Stimulated activated memory B cell treated with anti-CD40 and anti-IgM and Interleukin-4, amounts not matched to agents 10 μg/mL and 1 μg/mL and 100 μg/mL, for 72 hours (primary cell): Measurements from ENCODE around the gene ZNF619.

Experiments used
- ATAC-seq: fragments of 150-1000 bp; cut with Tn5 transposase; 2 replicates; pipeline ENCODE4 v1.10.0; 2021
- H3K27ac Mint-ChIP-seq: one replicate; pipeline ENCODE4 v1.8.0; 2022; ENCODE audit warnings: mild to moderate bottlenecking, mixed read lengths
- H3K27me3 Mint-ChIP-seq: one replicate; pipeline ENCODE4 v1.8.0; 2022; ENCODE audit warnings: mixed read lengths
- H3K36me3 Mint-ChIP-seq: one replicate; pipeline ENCODE4 v1.8.0; 2022; ENCODE audit warnings: mixed read lengths
- H3K4me1 Mint-ChIP-seq: one replicate; pipeline ENCODE4 v1.8.0; 2022; ENCODE audit warnings: mixed read lengths
- H3K4me3 Mint-ChIP-seq: one replicate; pipeline ENCODE4 v1.8.0; 2022; ENCODE audit warnings: mild to moderate bottlenecking, moderate library complexity, mixed read lengths
- H3K9me3 Mint-ChIP-seq: one replicate; pipeline ENCODE4 v1.8.0; 2022; ENCODE audit warnings: mixed read lengths

ZNF619 gene

GRCh38 chr3:40502034-40502433 is 25.1 kb downstream of the ZNF619 start:
- H3K4me3 Mint-ChIP-seq: no peak overlapping the region
- H3K4me1 Mint-ChIP-seq: peaks cover 13% of the 10 kb centered on the region
- H3K9me3 Mint-ChIP-seq: peaks cover 2% of the 10 kb centered on the region

GRCh38 chr3:40504636-40505430 is 27.9 kb downstream of the ZNF619 start:
- Mint-ChIP-seq H3K27ac (peak overlapping the region; percentile 90), H3K9me3 (no peaks in the 10 kb centered on the region), H3K36me3 (peaks cover 14% of the 10 kb centered on the region), H3K4me3 (peak overlapping the region; percentile 89), H3K4me1 (peaks cover 27% of the 10 kb centered on the region), H3K27me3 (no peaks in the 10 kb centered on the region)
- no peak for ATAC-seq

More at GRCh38 chr3:40502034-40502433, 25.1 kb downstream of the ZNF619 start:
- H3K27me3 Mint-ChIP-seq: no peaks in the 10 kb centered on the region
- no peak overlapping the region for H3K27ac Mint-ChIP-seq
- peaks cover 10% of the 10 kb centered on the region for H3K36me3 Mint-ChIP-seq
- ATAC-seq: no peak

DNA sequence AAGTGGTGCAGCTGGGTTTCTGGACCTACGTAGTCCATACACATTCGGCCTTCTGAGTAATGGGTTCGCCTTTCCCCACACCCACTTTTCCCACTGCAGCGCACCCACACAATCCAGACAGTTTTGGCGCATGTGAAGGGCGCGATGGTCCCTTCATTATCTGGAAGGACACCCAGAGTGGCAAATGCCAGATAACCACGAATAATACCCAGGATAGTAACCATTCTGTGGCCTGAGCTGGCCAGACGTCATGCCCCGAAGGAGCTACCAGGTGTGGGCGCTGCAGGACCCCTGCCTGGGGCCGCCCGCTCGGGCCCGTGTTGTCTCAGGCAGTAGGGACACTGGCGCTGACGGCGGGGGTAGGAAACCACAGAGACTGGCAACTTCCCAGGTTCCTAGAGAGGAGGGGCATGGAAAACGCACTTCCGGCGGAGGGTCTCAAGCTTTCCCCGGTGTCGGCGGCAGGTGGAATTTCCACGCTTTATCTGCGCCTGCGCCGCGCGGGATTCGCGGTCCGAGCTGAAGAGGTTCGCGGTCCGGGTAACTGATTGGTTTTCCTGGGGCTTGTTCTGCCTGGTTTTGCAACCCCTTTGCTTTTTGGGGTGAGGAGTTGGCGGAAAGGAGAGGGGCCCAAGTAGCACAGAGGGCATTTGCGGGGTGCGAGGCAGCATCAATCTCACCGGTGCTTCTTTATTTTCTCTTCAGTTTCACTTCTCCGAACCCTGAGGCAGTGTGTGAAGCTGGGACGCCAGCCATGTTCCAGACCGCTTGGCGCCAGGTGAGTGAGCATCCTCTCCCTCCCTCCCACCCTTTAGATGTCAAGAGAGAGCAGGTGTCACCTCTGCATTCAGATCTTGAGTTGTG is 28.9 kb downstream of the ZNF619 start, which contains the start of gene ZNF620:
ZNF620 (plus strand) TSS at position 441 of the 864 bp plus-strand sequence; CDS start at position 755, 314 bp downstream.
- ATAC-seq: peak; percentile 89
- Mint-ChIP-seq H3K9me3 (peaks cover 5% of the 10 kb centered on the region), H3K27ac (peak within 1 kb of the TSS; percentile 90), H3K4me3 (peak within 1 kb of the TSS; percentile 89), H3K36me3 (peaks cover 24% of the 10 kb centered on the region), H3K4me1 (peaks cover 37% of the 10 kb centered on the region), H3K27me3 (no peaks in the 10 kb centered on the region)

DNA sequence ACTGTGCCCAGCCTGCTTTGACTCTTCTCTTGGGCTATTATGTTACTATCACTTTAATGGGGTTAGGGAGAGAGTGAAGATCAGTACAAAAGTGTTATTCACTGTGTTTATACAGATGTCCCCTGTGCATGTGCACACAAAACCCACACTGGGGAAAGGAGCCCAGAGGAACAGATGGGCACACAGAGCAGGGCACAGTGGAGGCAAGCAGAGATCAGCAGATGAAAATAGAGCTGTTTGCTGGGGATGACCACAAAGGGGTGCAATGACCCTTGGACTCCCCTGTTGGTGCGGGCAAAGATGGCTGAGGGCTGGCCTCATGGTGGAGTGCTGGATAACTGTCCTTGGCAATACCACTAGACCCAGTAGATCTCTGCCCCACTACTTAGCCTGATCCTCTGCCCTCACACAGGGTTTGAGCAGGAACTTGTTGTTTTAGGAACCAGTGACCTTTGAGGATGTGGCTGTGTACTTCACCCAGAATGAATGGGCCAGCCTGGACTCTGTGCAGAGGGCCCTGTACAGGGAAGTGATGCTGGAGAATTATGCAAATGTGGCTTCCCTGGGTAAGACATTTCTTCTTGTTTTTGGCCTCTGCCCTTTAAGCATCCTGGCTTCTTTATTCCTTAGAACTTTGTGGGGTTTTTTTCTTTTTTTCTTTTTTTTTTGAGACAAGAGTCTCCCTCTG is 34.3 kb downstream of the ZNF619 start:
- ATAC-seq: peak; percentile 99
- peak overlapping the region; percentile 82 for H3K27ac Mint-ChIP-seq
- peaks cover 5% of the 10 kb centered on the region for H3K9me3 Mint-ChIP-seq
- no peaks in the 10 kb centered on the region for H3K27me3 Mint-ChIP-seq
- H3K36me3 Mint-ChIP-seq: peaks cover 68% of the 10 kb centered on the region
- H3K4me3 Mint-ChIP-seq: peak overlapping the region; percentile 4
- peaks cover 35% of the 10 kb centered on the region for H3K4me1 Mint-ChIP-seq

DNA sequence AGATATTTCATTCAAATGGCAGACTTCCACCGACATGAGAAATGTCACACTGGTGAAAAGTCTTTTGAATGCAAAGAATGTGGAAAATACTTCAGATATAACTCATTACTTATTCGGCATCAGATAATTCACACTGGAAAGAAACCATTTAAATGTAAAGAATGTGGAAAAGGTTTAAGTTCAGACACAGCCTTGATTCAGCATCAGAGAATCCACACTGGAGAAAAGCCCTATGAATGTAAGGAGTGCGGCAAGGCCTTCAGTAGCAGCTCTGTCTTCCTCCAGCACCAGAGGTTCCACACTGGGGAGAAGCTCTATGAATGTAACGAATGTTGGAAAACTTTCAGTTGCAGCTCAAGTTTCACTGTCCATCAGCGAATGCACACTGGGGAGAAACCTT is 39.3 kb downstream of the ZNF619 start:
- Mint-ChIP-seq H3K4me3 (no peak overlapping the region), H3K27ac (no peak overlapping the region), H3K4me1 (peaks cover 2% of the 10 kb centered on the region), H3K36me3 (peaks cover 56% of the 10 kb centered on the region), H3K27me3 (no peaks in the 10 kb centered on the region), H3K9me3 (no peaks in the 10 kb centered on the region)
- no peak for ATAC-seq

- Mint-ChIP-seq H3K27me3 (no peaks in the 10 kb centered on the region), H3K27ac (no peak overlapping the region), H3K4me1 (no peaks in the 10 kb centered on the region), H3K4me3 (no peak overlapping the region), H3K9me3 (no peaks in the 10 kb centered on the region), H3K36me3 (peaks cover 46% of the 10 kb centered on the region)
- no peak for ATAC-seq
Observed at GRCh38 chr3:40518067-40518466, 41.1 kb downstream of the ZNF619 start.

DNA sequence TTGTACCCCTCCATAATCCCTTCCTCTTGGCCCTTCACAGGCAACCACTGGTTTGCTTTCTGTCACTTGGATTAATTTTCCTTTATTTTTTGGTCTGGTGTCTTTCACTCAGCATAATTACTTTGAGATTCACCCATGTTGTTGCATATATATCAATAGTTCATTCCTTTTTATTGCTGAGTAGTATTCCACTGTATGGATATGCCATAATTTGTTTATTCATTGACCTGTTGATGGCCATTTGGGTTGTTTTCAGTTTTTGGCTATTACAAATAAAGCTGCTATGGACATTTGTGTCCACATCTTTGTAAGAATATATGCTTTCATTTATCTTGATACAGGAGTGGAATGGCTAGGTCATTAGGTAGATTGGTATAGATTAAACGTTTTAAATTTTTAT is 41.9 kb downstream of the ZNF619 start:
- Mint-ChIP-seq H3K36me3 (peaks cover 40% of the 10 kb centered on the region), H3K27me3 (no peaks in the 10 kb centered on the region), H3K27ac (no peak overlapping the region), H3K9me3 (no peaks in the 10 kb centered on the region), H3K4me3 (no peak overlapping the region), H3K4me1 (no peaks in the 10 kb centered on the region)
- no peak for ATAC-seq

- Mint-ChIP-seq H3K4me1 (peaks cover 12% of the 10 kb centered on the region), H3K4me3 (no peak overlapping the region), H3K27ac (no peak overlapping the region), H3K9me3 (no peaks in the 10 kb centered on the region), H3K27me3 (no peaks in the 10 kb centered on the region), H3K36me3 (peaks cover 23% of the 10 kb centered on the region)
- no peak for ATAC-seq
Observed at GRCh38 chr3:40521254-40521653, 44.3 kb downstream of the ZNF619 start.

GRCh38 chr3:40523781-40524180 is 46.9 kb downstream of the ZNF619 start:
- H3K4me1 Mint-ChIP-seq: peaks cover 24% of the 10 kb centered on the region
- no peak for ATAC-seq
- peak overlapping the region; percentile 94 for H3K27ac Mint-ChIP-seq
- H3K27me3 Mint-ChIP-seq: no peaks in the 10 kb centered on the region
- H3K4me3 Mint-ChIP-seq: peak overlapping the region; percentile 93
- H3K36me3 Mint-ChIP-seq: peaks cover 30% of the 10 kb centered on the region
- no peaks in the 10 kb centered on the region for H3K9me3 Mint-ChIP-seq

DNA sequence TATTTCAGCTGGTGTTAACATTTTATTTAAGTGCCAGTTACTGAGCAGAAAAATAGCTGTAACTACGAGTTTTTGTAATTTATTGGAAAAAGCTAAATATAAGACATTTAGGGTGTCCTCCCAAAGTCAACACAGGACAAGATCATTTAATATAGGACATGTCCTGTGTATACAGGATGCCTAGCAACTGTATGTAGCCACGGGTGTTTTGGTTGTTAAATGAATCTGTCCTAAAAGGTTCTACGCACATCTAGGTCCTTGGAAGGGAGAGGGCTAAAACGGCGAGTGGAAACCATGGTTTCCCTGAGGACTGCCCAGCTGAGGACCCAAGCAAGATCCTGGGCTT is 47.3 kb downstream of the ZNF619 start:
- H3K27ac Mint-ChIP-seq: peak overlapping the region; percentile 94
- ATAC-seq: peak; percentile 35

DNA sequence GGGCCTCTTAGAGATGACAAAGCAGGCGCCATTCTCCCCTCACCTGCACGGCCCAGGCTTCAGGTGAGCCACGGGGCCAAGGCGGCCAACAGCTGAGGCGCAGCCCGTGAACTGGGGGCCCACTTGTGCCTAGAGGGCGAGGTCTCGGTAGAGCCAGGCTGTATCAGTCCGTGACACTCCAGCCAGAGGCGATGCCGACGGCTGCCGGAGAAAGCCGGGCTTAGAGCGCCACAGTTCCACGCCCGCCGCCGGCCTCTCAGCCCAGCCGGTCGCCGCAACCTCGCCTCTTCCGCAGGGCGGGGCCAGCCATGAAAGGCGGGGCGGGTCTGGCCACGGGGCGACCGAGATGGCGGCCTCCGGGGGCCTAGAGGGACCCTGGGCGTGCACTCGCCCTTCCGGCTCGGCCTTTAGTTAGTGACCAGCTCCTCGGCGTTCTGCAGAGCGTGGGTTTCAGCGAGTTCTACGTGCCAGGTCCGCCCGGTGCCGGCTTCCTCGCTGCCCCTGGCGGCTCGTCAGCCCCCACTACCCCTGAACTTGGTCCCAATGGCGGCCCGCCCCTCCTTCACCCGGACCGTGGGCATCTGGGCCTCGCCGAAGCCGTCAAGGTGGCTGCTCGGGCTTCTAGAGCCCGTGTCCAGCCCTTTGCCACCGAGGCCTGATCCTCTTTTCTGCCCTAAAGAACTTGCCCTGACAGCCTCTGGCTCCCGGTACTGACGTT is 47.8 kb downstream of the ZNF619 start, which contains the start of gene ZNF621:
ZNF621 (plus strand) TSS at position 393 of the 718 bp plus-strand sequence. CDS start 881 bp downstream, outside the sequence.
- peaks cover 33% of the 10 kb centered on the region for H3K4me1 Mint-ChIP-seq
- H3K36me3 Mint-ChIP-seq: peaks cover 37% of the 10 kb centered on the region
- H3K4me3 Mint-ChIP-seq: peak within 1 kb of the TSS; percentile 93
- H3K9me3 Mint-ChIP-seq: no peaks in the 10 kb centered on the region
- peak within 1 kb of the TSS; percentile 94 for H3K27ac Mint-ChIP-seq
- H3K27me3 Mint-ChIP-seq: no peaks in the 10 kb centered on the region
- ATAC-seq: peak; percentile 100

More for the DNA sequence above, 47.3 kb downstream of the ZNF619 start:
- peaks cover 28% of the 10 kb centered on the region for H3K4me1 Mint-ChIP-seq
- no peaks in the 10 kb centered on the region for H3K27me3 Mint-ChIP-seq
- no peaks in the 10 kb centered on the region for H3K9me3 Mint-ChIP-seq
- peak overlapping the region; percentile 93 for H3K4me3 Mint-ChIP-seq
- H3K36me3 Mint-ChIP-seq: peaks cover 31% of the 10 kb centered on the region

GRCh38 chr3:40528426-40528825 is 51.5 kb downstream of the ZNF619 start:
- ATAC-seq: no peak
- no peaks in the 10 kb centered on the region for H3K27me3 Mint-ChIP-seq

DNA sequence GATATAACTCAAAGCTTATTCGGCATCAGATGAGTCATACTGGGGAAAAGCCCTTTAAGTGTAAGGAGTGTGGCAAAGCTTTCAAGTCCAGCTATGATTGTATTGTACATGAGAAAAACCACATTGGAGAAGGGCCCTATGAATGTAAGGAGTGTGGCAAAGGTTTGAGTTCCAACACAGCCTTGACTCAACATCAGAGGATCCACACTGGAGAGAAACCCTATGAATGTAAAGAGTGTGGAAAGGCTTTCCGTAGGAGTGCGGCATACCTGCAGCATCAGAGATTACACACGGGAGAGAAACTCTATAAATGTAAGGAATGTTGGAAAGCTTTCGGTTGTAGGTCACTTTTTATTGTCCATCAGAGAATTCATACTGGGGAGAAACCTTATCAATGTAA is 55.3 kb downstream of the ZNF619 start:
- no peak overlapping the region for H3K27ac Mint-ChIP-seq
- H3K4me3 Mint-ChIP-seq: no peak overlapping the region
- no peaks in the 10 kb centered on the region for H3K27me3 Mint-ChIP-seq
- ATAC-seq: no peak
- H3K4me1 Mint-ChIP-seq: peaks cover 16% of the 10 kb centered on the region
- peaks cover 94% of the 10 kb centered on the region for H3K36me3 Mint-ChIP-seq
- peaks cover 14% of the 10 kb centered on the region for H3K9me3 Mint-ChIP-seq

More at GRCh38 chr3:40528426-40528825, 51.5 kb downstream of the ZNF619 start:
- H3K4me3 Mint-ChIP-seq: no peak overlapping the region
- H3K9me3 Mint-ChIP-seq: peaks cover 11% of the 10 kb centered on the region
- H3K4me1 Mint-ChIP-seq: peaks cover 34% of the 10 kb centered on the region
- peaks cover 74% of the 10 kb centered on the region for H3K36me3 Mint-ChIP-seq
- H3K27ac Mint-ChIP-seq: no peak overlapping the region

- H3K36me3 Mint-ChIP-seq: peaks cover 92% of the 10 kb centered on the region
- H3K27ac Mint-ChIP-seq: no peak overlapping the region
- H3K9me3 Mint-ChIP-seq: peaks cover 17% of the 10 kb centered on the region
- peaks cover 5% of the 10 kb centered on the region for H3K4me1 Mint-ChIP-seq
- ATAC-seq: no peak
- H3K4me3 Mint-ChIP-seq: no peak overlapping the region
- H3K27me3 Mint-ChIP-seq: no peaks in the 10 kb centered on the region
Observed at GRCh38 chr3:40534283-40534682, 57.4 kb downstream of the ZNF619 start.
